Measurements from ENCODE around the gene DIAPH1. TPM values are rescaled to one million over a fixed set of nuclear protein-coding genes. Genes with fewer than 3 reads are reported as not detected.

Gene DIAPH1
- total and polyA plus RNA-seq, 4 donors = 51.5 to 74.7 (median 70.9) TPM

DNA sequence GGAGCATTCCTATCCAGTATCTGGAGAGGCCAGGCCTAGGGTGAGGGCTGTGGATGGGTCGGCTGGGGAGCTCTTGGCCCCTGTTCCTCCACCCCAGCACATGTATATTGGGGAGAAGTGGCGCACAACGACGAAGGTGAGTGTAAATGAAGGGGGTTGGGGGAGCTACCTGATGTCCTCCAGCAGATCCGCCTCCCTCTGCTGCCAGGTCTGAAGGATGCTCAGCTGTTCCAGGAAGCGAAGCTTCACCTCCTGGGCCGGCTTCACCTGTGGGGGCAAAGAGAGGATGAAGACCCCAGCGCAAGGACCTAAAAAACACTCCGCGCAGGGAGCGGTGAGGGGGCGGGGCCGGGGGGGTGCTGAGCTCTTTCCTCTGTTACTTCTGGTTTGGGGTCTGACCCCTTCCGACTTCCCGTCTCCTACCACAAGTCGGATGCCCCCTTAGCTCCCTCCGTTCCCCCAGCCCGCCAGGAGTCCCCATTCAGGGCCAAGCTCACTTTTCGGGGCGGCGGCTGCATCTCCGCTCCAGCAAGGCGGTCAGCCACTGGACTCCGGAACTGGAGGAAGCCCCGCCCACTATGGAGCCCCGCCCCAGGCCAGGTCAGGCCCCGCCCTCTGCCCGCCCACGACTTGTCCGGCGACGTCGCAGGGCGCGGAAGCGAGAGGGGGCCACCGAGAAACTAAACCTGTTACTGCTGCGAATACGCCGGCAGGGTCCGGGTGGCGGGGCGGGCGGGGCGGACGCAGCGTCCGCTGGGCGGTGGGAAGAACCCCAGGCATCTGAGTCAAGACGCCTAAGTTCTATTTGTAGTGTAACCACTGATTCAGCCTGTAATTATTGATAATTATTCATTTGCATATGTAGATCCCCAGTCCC lies 32.3 kb upstream of the DIAPH1 start, which contains the start of gene FCHSD1:
FCHSD1 (minus strand) TSS at position 568 of the 877 bp plus-strand sequence; CDS start at position 518, 50 bp downstream.
- H3K36me3 ChIP-seq (ENCODE audit: control insufficient read depth in 4 of 4, insufficient read depth in 3 of 4, low read depth in 1 of 4, low read length in 3 of 4) = no peaks in the 10 kb centered on the region
- 8% methylated on average over 50 of the region's 50 CpGs for WGBS

DNA sequence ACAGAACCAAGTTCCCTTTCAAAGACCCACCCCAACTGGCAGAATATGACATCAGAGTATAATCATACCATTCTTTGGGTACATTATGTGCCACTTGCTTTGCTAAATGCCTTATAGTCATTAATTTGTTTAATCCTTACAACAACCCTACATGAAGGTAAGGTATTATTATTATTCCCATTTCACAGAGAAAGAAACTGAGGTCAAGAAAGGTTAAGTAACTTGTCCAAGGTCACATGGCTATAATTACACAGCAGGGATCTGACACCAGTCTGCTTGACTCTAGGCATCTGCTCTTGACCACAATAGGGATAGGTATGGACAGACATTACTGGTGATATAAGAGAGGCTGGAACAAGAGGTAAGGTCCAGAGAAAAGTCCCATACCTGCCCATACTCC lies 31.2 kb upstream of the DIAPH1 start:
- H3K9ac ChIP-seq (ENCODE audit: low read depth in 1 of 2, low read length in 2 of 2) = no peak overlapping the region
- DNase-seq (ENCODE audit: low spot score) = no peak
- H3K9me3 ChIP-seq (ENCODE audit: control insufficient read depth in 4 of 4, low read length in 3 of 4) = no peaks in the 10 kb centered on the region
- no peaks in the 10 kb centered on the region for H3K27me3 ChIP-seq (ENCODE audit: control insufficient read depth in 4 of 4, insufficient read depth in 4 of 4, low read length in 3 of 4)
- TF ChIP-seq, protein P1, sequence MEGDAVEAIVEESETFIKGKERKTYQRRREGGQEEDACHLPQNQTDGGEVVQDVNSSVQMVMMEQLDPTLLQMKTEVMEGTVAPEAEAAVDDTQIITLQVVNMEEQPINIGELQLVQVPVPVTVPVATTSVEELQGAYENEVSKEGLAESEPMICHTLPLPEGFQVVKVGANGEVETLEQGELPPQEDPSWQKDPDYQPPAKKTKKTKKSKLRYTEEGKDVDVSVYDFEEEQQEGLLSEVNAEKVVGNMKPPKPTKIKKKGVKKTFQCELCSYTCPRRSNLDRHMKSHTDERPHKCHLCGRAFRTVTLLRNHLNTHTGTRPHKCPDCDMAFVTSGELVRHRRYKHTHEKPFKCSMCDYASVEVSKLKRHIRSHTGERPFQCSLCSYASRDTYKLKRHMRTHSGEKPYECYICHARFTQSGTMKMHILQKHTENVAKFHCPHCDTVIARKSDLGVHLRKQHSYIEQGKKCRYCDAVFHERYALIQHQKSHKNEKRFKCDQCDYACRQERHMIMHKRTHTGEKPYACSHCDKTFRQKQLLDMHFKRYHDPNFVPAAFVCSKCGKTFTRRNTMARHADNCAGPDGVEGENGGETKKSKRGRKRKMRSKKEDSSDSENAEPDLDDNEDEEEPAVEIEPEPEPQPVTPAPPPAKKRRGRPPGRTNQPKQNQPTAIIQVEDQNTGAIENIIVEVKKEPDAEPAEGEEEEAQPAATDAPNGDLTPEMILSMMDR (IDR thresholded peaks at IDR 0.05; ENCODE audit: low read depth, low read length, missing input control) = no peak
- no peak for TF ChIP-seq TAF1 (conservative IDR thresholded peaks at IDR 0.05)
- TF ChIP-seq FOXA1 (IDR thresholded peaks at IDR 0.05) = no peak
- TF ChIP-seq FOXA2 (IDR thresholded peaks at IDR 0.05) = no peak
- no peak for TF ChIP-seq NR2F2 (IDR thresholded peaks at IDR 0.05)
- TF ChIP-seq, protein P2, sequence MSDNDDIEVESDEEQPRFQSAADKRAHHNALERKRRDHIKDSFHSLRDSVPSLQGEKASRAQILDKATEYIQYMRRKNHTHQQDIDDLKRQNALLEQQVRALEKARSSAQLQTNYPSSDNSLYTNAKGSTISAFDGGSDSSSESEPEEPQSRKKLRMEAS (IDR thresholded peaks at IDR 0.05) = no peak
- TF ChIP-seq, protein P3, sequence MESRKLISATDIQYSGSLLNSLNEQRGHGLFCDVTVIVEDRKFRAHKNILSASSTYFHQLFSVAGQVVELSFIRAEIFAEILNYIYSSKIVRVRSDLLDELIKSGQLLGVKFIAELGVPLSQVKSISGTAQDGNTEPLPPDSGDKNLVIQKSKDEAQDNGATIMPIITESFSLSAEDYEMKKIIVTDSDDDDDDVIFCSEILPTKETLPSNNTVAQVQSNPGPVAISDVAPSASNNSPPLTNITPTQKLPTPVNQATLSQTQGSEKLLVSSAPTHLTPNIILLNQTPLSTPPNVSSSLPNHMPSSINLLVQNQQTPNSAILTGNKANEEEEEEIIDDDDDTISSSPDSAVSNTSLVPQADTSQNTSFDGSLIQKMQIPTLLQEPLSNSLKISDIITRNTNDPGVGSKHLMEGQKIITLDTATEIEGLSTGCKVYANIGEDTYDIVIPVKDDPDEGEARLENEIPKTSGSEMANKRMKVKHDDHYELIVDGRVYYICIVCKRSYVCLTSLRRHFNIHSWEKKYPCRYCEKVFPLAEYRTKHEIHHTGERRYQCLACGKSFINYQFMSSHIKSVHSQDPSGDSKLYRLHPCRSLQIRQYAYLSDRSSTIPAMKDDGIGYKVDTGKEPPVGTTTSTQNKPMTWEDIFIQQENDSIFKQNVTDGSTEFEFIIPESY (IDR thresholded peaks at IDR 0.05) = no peak
- no peak for TF ChIP-seq YY1 (IDR thresholded peaks at IDR 0.05)
- no peak for TF ChIP-seq EGR1 (IDR thresholded peaks at IDR 0.05; ENCODE audit: low read depth in 2 of 2)
- TF ChIP-seq HNF4G (IDR thresholded peaks at IDR 0.05) = no peak
- no peak for TF ChIP-seq JUND (IDR thresholded peaks at IDR 0.05)
- TF ChIP-seq, protein P4, sequence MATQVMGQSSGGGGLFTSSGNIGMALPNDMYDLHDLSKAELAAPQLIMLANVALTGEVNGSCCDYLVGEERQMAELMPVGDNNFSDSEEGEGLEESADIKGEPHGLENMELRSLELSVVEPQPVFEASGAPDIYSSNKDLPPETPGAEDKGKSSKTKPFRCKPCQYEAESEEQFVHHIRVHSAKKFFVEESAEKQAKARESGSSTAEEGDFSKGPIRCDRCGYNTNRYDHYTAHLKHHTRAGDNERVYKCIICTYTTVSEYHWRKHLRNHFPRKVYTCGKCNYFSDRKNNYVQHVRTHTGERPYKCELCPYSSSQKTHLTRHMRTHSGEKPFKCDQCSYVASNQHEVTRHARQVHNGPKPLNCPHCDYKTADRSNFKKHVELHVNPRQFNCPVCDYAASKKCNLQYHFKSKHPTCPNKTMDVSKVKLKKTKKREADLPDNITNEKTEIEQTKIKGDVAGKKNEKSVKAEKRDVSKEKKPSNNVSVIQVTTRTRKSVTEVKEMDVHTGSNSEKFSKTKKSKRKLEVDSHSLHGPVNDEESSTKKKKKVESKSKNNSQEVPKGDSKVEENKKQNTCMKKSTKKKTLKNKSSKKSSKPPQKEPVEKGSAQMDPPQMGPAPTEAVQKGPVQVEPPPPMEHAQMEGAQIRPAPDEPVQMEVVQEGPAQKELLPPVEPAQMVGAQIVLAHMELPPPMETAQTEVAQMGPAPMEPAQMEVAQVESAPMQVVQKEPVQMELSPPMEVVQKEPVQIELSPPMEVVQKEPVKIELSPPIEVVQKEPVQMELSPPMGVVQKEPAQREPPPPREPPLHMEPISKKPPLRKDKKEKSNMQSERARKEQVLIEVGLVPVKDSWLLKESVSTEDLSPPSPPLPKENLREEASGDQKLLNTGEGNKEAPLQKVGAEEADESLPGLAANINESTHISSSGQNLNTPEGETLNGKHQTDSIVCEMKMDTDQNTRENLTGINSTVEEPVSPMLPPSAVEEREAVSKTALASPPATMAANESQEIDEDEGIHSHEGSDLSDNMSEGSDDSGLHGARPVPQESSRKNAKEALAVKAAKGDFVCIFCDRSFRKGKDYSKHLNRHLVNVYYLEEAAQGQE (IDR thresholded peaks at IDR 0.05) = no peak
- no peak for TF ChIP-seq HNF4A (conservative IDR thresholded peaks at IDR 0.05)
- TF ChIP-seq RAD21 (IDR thresholded peaks at IDR 0.05) = no peak
- no peak overlapping the region for H3K4me3 ChIP-seq (ENCODE audit: low read depth in 1 of 3, low read length in 3 of 3)
- H3K4me1 ChIP-seq (ENCODE audit: control insufficient read depth in 4 of 4, insufficient read depth in 4 of 4, low read length in 3 of 4) = peaks cover 0 to 4% (median 1%) of the 10 kb centered on the region in 4 donors
- H3K36me3 ChIP-seq (ENCODE audit: control insufficient read depth in 4 of 4, insufficient read depth in 3 of 4, low read depth in 1 of 4, low read length in 3 of 4) = no peaks in the 10 kb centered on the region
- H3K27ac ChIP-seq (ENCODE audit: low read depth in 1 of 2, low read length in 2 of 2) = no peak overlapping the region

More for the DNA sequence above, 32.3 kb upstream of the DIAPH1 start, which contains the start of gene FCHSD1:
- Histone ChIP-seq H3K4me3 (ENCODE audit: low read depth in 1 of 3, low read length in 3 of 3) (peak within 1 kb of the TSS in 2 of 3 donors; percentile 66 to 67), H3K27me3 (ENCODE audit: control insufficient read depth in 4 of 4, insufficient read depth in 4 of 4, low read length in 3 of 4) (no peaks in the 10 kb centered on the region), H3K9ac (ENCODE audit: low read depth in 1 of 2, low read length in 2 of 2) (peak within 1 kb of the TSS in 1 of 2 donors; percentile 44), H3K9me3 (ENCODE audit: control insufficient read depth in 4 of 4, low read length in 3 of 4) (no peaks in the 10 kb centered on the region), H3K4me1 (ENCODE audit: control insufficient read depth in 4 of 4, insufficient read depth in 4 of 4, low read length in 3 of 4) (peaks cover 0 to 4% (median 1%) of the 10 kb centered on the region in 4 donors), H3K27ac (ENCODE audit: low read depth in 1 of 2, low read length in 2 of 2) (no peak within 1 kb of the TSS)
- DNase-seq (ENCODE audit: low spot score) = peak; percentile 99
- TF ChIP-seq HNF4A (conservative IDR thresholded peaks at IDR 0.05) = peak in 1 of 2 donors; percentile 23
- TF ChIP-seq EGR1 (IDR thresholded peaks at IDR 0.05; ENCODE audit: low read depth in 2 of 2) = peak; percentile 22 to 49
- TF ChIP-seq, protein P3 (IDR thresholded peaks at IDR 0.05) = no peak

All from liver (tissue), 9 donors.